GM13976 (cell line): Measurements from ENCODE around the gene S100A8.

ENCODE experiments used
- DNase-seq: peaks from one replicate; pipeline ENCODE4 v3.0.0; 2012; ENCODE audit warnings: low spot score
- in situ Hi-C: fragments of 300-500 bp; cut with MboI; formaldehyde crosslinking; loops from one replicate; pipeline ENCODE4 v1.12.0; 2022; ENCODE audit warnings: low sequenced_read_pairs, mixed read lengths, inconsistent platforms; ENCODE audit not compliant: unreplicated experiment
- TF ChIP-seq, protein P1 (sequence below): IDR thresholded peaks from 2 replicates; pipeline ENCODE4 v1.5.1; 2012; ENCODE audit warnings: borderline replicate concordance, mild to moderate bottlenecking; ENCODE audit not compliant: insufficient read depth; ENCODE audit errors: extremely low read depth, missing control alignments, control extremely low read depth

The S100A8 gene

DNA sequence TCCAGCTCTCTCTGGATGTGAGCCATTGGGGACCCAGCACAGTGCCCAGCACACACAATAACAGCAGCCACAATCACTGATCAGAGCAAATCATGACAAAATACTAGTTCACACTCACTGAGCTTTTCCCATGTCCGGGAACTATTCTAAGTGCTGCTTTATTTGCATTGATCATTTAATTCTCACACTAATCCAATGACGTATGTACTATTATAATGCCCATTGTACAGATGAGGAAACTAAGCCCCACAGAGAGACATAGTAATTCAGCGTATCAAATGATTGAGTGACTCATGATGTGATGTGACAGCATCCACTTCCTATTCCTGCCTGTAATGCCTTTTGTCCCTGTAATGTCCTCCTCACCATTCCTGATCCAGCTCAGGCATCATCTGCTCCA lies 1.9 kb upstream of the S100A8 start:
- TF ChIP-seq, protein P1, sequence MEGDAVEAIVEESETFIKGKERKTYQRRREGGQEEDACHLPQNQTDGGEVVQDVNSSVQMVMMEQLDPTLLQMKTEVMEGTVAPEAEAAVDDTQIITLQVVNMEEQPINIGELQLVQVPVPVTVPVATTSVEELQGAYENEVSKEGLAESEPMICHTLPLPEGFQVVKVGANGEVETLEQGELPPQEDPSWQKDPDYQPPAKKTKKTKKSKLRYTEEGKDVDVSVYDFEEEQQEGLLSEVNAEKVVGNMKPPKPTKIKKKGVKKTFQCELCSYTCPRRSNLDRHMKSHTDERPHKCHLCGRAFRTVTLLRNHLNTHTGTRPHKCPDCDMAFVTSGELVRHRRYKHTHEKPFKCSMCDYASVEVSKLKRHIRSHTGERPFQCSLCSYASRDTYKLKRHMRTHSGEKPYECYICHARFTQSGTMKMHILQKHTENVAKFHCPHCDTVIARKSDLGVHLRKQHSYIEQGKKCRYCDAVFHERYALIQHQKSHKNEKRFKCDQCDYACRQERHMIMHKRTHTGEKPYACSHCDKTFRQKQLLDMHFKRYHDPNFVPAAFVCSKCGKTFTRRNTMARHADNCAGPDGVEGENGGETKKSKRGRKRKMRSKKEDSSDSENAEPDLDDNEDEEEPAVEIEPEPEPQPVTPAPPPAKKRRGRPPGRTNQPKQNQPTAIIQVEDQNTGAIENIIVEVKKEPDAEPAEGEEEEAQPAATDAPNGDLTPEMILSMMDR, result no peak
- no peak for DNase-seq
- in situ Hi-C loops, result no loop called here

DNA sequence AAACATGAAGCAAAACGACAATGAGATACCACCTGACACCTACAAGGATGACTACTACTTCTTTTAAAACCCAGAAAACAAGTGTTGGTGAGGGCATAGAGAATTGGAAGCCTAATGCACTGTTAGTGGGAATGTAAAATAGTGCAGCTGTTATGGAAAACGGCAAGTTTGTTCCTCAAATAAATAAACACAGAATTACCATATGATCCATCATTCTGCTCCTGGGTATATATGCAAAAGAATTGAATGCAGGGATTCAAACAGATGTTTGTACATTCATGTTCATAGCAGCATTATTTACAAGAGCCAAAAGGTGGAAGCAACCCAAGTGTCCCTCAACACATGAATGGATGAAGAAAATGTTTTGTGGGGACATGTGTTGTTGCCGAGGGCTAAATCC lies 1.4 kb upstream of the S100A8 start:
- TF ChIP-seq, protein P1, result no peak
- DNase-seq, result no peak

DNA sequence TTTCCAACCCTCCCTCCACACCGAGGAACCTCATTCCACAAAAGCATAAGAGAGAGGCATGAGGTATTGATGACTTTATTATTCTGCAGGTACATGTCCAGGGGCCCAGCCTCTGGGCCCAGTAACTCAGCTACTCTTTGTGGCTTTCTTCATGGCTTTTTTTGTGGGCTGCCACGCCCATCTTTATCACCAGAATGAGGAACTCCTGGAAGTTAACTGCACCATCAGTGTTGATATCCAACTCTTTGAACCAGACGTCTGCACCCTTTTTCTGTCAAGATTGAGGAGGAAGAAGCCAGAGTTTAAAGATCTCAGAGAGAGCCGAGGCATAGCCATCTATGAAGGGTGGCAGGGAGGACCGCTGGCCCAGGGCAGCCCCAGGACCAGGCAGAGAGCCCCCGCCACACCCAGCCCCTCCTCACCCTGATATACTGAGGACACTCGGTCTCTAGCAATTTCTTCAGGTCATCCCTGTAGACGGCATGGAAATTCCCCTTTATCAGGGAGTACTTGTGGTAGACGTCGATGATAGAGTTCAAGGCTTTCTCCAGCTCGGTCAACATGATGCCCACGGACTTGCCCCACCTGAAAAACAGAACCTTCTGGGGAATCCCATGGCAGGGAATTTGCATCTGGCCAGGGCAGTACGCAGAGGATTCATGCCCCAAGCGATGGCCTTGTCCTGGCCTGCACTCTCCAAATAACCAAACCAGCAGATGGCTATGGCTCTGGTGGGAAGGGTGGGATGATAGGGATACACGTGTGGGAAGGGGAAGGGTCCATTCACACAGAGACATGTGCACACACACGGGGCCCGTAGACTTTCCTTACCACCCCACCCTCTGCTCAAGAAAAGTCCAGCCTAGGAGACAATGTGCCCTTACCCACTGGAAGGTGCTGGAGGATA lies 647 bp downstream of the S100A8 start:
- no peak for DNase-seq
- in situ Hi-C loops, result no loop called here
- TF ChIP-seq, protein P1, result no peak

More for the DNA sequence above, 1.4 kb upstream of the S100A8 start:
- in situ Hi-C loops, result no loop called here

DNA sequence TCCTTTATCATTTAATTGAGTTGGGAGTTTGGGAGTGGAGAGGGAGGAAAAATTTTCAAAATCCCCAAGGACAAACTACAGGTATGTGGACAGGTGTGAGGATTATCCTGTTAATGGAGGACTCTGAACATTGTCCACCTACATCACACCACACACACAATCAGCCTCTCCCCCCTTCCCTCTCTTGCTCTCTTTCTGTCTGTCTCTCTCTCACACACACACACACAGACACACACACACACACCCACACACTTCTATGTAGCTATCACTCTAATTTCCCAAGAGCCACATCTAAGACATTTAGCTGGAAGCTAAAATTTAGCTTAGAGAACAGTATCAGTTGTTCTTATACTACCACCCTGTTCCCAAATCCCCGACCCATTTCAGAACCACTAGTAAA lies 1.5 kb downstream of the S100A8 start:
- DNase-seq, result no peak
- TF ChIP-seq, protein P1, result no peak
- in situ Hi-C loops, result no loop called here

DNA sequence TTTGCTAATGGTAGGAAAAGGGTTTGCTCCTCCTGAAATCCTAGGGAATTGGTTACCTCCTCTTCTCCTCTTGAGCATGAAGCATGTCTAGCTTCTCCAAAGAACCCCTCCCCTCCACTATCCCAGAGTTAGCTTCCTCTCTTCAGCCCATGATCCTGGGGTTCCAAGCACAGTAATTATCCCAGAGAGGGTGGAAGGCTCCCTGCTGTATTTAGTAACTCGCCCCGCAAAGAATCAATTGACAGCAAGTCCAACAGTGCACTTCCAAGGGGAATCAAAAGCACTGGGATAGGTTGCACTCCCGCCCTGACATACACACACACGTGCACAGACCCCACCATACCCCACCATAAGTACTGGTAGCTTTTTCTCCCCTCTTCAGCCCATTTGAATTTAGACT lies 3.1 kb downstream of the S100A8 start:
- TF ChIP-seq, protein P1, result no peak
- in situ Hi-C loops, result no loop called here
- no peak for DNase-seq

DNA sequence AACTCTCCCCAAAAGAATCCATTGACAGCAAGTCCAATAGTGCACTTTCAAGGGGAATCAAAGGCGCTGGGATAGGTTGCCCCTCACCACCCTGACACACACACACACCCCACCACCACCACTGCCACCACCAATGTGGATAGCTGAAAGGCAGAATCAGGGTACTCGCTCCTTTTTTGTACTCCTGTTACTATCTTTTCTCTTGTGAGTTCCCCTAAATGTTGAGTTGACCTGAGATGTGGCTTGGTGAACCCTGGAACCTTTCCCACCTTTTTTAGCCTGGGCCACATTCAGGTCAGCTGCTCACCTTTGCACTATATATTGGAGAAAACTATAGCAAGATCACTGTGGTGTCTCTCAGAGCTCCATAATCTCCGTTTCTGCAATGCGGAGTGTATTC lies 3.9 kb downstream of the S100A8 start:
- in situ Hi-C loops, result no loop called here
- TF ChIP-seq, protein P1, result no peak
- no peak for DNase-seq
